Esophagus squamous epithelium (tissue), 4 donors: ENCODE measurements around the gene HIPK2.

Source experiments
- POLR2A ChIP-seq, 4 donors: fragments of 450-650 bp; IDR thresholded peaks; one replicate each; pipeline ENCODE4 v1.6.1; 2017; ENCODE audit warnings: antibody characterized with exemption in 4 of 4, mild to moderate bottlenecking in 4 of 4, moderate library complexity in 3 of 4
- TF ChIP-seq, protein P1 (sequence below), 6 experiments: fragments of 450-650 bp in 4 of 6; fragments of 200-600 bp in 2 of 6; sonication (generic) in 2 of 6; IDR thresholded peaks; one replicate each; pipeline ENCODE4 v1.5.1; 2016 to 2019; ENCODE audit warnings: antibody characterized with exemption in 6 of 6, mild to moderate bottlenecking in 4 of 6, moderate library complexity in 4 of 6

DNA sequence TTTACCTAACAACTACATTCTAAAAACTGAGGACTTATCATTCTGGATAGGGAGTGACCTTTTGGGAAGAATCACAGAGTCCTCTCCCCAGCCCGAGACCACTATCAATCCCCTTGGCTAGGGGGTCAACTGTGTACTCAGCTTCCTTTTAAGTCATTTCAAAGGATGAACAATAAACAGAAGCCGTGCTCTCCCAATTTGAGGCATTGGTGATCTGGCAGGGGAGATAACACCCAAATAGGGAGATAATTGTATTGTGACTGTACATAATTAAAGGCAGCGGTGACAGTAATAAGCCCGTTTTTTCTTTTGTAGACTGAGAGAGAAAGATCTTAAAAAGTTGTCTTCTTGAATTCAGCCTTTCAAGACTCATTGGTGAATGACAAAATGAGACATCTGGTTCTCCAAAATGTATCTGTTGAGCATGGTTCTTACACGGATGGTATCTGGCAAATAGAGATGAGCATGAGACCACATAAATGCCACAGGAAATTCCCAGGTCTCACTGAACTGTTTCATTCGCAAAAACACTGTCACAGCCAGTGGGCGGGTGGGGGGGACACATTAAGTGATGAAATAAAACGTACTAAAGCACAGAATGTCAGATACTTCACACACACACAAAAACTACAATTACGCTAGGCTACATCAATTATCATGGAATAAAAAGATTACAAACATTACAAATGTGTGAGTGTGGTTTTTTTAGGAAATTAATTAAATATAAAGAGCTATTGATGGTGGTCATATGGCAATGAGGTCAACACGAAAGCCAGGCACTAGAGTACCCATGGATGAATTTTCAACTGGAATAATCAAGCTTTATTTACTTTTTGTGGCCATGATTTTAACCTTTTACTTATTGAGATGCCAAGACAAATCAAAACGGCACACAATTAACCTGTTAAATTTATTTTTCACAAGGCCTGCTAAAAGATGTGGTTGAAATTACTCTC, 108.4 kb downstream of the HIPK2 start:
- TF ChIP-seq, protein P1, sequence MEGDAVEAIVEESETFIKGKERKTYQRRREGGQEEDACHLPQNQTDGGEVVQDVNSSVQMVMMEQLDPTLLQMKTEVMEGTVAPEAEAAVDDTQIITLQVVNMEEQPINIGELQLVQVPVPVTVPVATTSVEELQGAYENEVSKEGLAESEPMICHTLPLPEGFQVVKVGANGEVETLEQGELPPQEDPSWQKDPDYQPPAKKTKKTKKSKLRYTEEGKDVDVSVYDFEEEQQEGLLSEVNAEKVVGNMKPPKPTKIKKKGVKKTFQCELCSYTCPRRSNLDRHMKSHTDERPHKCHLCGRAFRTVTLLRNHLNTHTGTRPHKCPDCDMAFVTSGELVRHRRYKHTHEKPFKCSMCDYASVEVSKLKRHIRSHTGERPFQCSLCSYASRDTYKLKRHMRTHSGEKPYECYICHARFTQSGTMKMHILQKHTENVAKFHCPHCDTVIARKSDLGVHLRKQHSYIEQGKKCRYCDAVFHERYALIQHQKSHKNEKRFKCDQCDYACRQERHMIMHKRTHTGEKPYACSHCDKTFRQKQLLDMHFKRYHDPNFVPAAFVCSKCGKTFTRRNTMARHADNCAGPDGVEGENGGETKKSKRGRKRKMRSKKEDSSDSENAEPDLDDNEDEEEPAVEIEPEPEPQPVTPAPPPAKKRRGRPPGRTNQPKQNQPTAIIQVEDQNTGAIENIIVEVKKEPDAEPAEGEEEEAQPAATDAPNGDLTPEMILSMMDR (IDR thresholded peaks at IDR 0.05), result no peak
- no peak for TF ChIP-seq POLR2A (IDR thresholded peaks at IDR 0.05)
